ENCODE data around the gene SNX32.

DNA sequence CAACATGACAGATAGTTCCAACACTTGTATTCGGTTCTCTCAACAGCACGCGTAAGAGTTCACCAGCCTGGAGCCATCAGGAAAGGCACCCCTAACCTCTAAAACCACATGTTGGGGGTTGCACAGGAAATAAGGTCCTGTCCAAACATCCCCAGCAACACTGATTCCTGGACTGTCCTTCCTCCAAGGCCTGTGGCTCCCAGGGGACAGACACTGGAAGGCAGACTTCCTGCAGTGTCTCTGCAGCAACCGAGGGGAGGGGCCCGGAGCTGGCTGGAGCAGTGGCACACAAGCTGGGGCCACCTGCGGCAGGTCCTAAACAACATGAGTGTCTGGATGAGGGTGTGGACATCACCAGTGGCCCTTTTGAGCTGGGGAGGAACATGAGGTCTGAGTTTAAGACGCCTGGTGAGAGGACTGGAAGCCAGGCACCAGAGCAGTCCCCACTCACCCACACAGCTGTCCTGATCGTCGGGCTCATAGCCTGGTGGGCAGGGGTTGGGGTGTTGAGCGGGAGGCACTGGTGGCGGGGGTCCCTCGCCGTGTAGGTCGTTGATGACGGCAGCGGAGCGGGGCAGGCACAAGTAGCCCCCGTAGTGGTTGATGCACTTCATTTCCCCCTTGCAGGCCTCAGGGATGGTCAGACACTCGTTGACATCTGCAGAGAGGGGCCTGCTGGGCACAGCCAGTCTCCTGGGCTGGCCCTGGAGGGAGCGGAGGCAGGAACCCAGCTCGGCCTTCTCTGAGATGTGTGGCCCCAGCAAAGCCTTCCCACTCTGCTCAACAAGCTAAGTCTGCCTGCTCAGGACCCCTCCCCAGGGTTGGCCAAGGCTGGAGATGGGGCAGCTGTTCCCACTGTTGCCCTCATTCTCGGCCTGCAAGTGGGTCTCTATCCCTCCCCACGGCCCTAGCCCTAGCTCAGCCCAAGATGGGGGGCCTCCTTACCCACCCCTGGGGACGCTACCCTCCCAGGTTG lies 37.2 kb downstream of the SNX32 start:
- TF ChIP-seq, protein P1, sequence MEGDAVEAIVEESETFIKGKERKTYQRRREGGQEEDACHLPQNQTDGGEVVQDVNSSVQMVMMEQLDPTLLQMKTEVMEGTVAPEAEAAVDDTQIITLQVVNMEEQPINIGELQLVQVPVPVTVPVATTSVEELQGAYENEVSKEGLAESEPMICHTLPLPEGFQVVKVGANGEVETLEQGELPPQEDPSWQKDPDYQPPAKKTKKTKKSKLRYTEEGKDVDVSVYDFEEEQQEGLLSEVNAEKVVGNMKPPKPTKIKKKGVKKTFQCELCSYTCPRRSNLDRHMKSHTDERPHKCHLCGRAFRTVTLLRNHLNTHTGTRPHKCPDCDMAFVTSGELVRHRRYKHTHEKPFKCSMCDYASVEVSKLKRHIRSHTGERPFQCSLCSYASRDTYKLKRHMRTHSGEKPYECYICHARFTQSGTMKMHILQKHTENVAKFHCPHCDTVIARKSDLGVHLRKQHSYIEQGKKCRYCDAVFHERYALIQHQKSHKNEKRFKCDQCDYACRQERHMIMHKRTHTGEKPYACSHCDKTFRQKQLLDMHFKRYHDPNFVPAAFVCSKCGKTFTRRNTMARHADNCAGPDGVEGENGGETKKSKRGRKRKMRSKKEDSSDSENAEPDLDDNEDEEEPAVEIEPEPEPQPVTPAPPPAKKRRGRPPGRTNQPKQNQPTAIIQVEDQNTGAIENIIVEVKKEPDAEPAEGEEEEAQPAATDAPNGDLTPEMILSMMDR (conservative IDR thresholded peaks at IDR 0.05; ENCODE audit: low read length) = no peak
- TF ChIP-seq EZH2phosphoT487 (IDR thresholded peaks at IDR 0.05; ENCODE audit: borderline replicate concordance) = no peak
